Endothelial cell (in vitro differentiated cells): ENCODE data around the gene ANKRD16. TPM values are rescaled to one million over a fixed set of nuclear protein-coding genes. Genes with fewer than 3 reads are reported as not detected.
A peak's percentile ranks its signal among the peaks of the same experiment; 100 is the strongest.

ENCODE experiments used
- DNase-seq: peaks from one replicate; pipeline ENCODE4 v3.0.0; 2021; ENCODE audit warnings: low spot score
- H3K27ac Mint-ChIP-seq: one replicate; pipeline ENCODE4 v1.8.0; 2021; ENCODE audit warnings: mixed read lengths, inconsistent platforms; ENCODE audit not compliant: unreplicated experiment
- H3K27me3 Mint-ChIP-seq: one replicate; pipeline ENCODE4 v1.8.0; 2021; ENCODE audit warnings: mild to moderate bottlenecking, moderate library complexity, mixed read lengths, inconsistent platforms; ENCODE audit not compliant: unreplicated experiment
- H3K36me3 Mint-ChIP-seq: one replicate; pipeline ENCODE4 v1.8.0; 2021; ENCODE audit warnings: mild to moderate bottlenecking, low read depth, mixed read lengths, inconsistent platforms; ENCODE audit not compliant: unreplicated experiment
- H3K4me1 Mint-ChIP-seq: one replicate; pipeline ENCODE4 v1.8.0; 2021; ENCODE audit warnings: mild to moderate bottlenecking, mixed read lengths, inconsistent platforms; ENCODE audit not compliant: unreplicated experiment
- H3K4me3 Mint-ChIP-seq: one replicate; pipeline ENCODE4 v1.8.0; 2021; ENCODE audit warnings: mild to moderate bottlenecking, mixed read lengths, inconsistent platforms; ENCODE audit not compliant: unreplicated experiment
- H3K9me3 Mint-ChIP-seq: one replicate; pipeline ENCODE4 v1.8.0; 2021; ENCODE audit warnings: mixed read lengths, inconsistent platforms; ENCODE audit not compliant: unreplicated experiment
- total RNA-seq: library from RNA; stranded (reverse); fragmentation: NEBNext Ultra II Directional; extraction: Animal tissue kit (Norgen Biotek cat#: 25700); gene quantifications from one replicate; pipeline ENCODE4 v1.2.1, GENCODE V29; 2021; ENCODE audit not compliant: unreplicated experiment
- TF ChIP-seq, protein P1 (sequence below): fragments of 200-600 bp; sonication (generic); IDR thresholded peaks from one replicate; pipeline ENCODE4 v1.5.0; 2021; ENCODE audit warnings: antibody characterized with exemption; ENCODE audit not compliant: unreplicated experiment

Gene ANKRD16
- total RNA-seq, 1 donor from 2014 or later, result 6.6 TPM

DNA sequence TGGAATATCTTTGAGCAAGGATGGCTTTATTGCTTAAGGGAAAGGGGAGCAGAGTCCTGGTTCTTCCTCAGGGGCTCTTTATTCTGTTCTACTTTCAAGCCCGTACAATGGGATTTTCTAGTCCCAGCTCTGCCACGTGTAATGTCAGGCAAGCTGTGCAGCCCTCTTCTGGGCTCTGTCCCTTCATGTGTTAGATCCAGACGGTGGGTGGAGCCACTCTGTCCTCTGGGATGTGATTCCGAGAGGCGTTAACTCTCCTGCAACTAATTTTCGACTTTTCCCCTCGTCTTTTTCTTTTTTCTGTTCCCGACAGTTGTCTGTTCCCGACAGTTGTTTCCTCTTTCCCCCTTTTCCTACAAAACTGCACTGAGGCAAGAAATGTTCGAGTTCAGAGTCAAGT is 35.2 kb upstream of the ANKRD16 start:
- peaks cover 52% of the 10 kb centered on the region for H3K36me3 Mint-ChIP-seq
- TF ChIP-seq, protein P1, sequence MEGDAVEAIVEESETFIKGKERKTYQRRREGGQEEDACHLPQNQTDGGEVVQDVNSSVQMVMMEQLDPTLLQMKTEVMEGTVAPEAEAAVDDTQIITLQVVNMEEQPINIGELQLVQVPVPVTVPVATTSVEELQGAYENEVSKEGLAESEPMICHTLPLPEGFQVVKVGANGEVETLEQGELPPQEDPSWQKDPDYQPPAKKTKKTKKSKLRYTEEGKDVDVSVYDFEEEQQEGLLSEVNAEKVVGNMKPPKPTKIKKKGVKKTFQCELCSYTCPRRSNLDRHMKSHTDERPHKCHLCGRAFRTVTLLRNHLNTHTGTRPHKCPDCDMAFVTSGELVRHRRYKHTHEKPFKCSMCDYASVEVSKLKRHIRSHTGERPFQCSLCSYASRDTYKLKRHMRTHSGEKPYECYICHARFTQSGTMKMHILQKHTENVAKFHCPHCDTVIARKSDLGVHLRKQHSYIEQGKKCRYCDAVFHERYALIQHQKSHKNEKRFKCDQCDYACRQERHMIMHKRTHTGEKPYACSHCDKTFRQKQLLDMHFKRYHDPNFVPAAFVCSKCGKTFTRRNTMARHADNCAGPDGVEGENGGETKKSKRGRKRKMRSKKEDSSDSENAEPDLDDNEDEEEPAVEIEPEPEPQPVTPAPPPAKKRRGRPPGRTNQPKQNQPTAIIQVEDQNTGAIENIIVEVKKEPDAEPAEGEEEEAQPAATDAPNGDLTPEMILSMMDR, result no peak

DNA sequence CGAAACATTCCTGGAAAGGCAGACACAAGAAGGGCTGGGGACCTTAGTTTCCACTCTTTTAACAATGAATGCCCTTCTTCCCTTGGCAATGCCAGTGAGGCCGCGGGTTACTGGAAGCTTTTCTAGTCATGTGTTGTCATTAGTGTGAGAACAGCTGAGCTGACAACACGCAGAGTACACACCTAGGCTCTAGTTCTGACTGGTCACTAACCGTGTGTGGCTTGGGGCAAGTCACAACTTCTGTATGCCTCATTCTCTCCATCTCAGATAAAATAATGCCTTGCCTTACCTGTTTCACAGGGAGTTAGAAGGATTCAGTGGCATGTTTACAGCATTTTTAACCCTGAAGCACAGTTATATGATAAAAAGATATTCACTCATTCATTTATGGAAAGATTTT is 32.1 kb upstream of the ANKRD16 start:
- Mint-ChIP-seq H3K27ac (no peak overlapping the region), H3K9me3 (no peaks in the 10 kb centered on the region), H3K4me1 (no peaks in the 10 kb centered on the region), H3K4me3 (no peak overlapping the region), H3K36me3 (peaks cover 63% of the 10 kb centered on the region), H3K27me3 (no peaks in the 10 kb centered on the region)
- no peak for DNase-seq
- TF ChIP-seq, protein P1, result no peak

More for the DNA sequence above, 35.2 kb upstream of the ANKRD16 start:
- H3K9me3 Mint-ChIP-seq, result no peaks in the 10 kb centered on the region
- peak overlapping the region; percentile 62 for H3K27ac Mint-ChIP-seq
- H3K4me1 Mint-ChIP-seq, result no peaks in the 10 kb centered on the region
- no peak for DNase-seq
- H3K4me3 Mint-ChIP-seq, result peak overlapping the region; percentile 78
- H3K27me3 Mint-ChIP-seq, result peaks cover 2% of the 10 kb centered on the region

DNA sequence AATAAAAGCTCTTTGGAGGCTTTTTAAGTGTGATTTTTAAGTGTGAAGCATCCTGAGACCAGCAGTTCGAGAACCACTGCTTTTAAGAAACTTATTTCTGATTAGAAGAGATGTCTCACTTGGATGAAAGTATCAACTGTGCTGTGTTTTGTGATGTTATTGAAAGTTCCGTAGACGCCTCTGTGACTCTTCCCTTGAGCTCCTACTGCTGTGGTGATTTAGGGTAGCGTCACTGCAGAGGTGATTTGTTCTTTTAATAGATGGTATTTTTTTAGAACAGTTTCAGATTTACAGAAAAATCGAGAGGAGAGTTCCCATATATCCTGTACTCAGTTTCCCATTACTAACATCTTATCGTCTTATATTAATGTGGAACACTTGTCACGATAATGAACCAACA is 29.9 kb upstream of the ANKRD16 start:
- DNase-seq, result no peak
- Mint-ChIP-seq H3K36me3 (peaks cover 74% of the 10 kb centered on the region), H3K4me1 (no peaks in the 10 kb centered on the region), H3K4me3 (no peak overlapping the region), H3K27me3 (peaks cover 2% of the 10 kb centered on the region), H3K27ac (no peak overlapping the region), H3K9me3 (no peaks in the 10 kb centered on the region)
- TF ChIP-seq, protein P1, result no peak

- H3K27me3 Mint-ChIP-seq, result peaks cover 2% of the 10 kb centered on the region
- no peak for DNase-seq
- H3K4me3 Mint-ChIP-seq, result no peak overlapping the region
- H3K9me3 Mint-ChIP-seq, result no peaks in the 10 kb centered on the region
- TF ChIP-seq, protein P1, result no peak
- H3K27ac Mint-ChIP-seq, result no peak overlapping the region
- H3K36me3 Mint-ChIP-seq, result peaks cover 72% of the 10 kb centered on the region
- no peaks in the 10 kb centered on the region for H3K4me1 Mint-ChIP-seq
These were observed 29.1 kb upstream of the ANKRD16 start for GRCh38 chr10:5918763-5919162.

DNA sequence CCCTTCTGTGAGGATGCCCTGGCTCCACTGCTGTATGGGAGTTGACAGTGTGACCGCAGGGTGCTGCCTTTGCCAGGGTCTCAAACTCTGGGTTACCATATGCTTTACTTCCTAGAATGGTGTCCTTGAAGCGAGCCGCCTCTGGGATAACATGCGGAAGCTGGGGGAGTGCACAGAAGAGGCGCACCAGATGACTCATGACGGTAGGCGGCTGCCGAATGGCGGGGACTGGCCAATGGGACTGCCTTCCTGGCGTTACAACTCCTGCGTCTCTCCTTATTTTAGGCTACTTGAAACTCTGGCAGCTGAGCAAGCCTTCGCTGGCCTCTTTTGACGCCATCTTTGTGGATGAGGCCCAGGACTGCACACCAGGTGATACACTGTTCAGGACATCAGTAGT is 27.6 kb upstream of the ANKRD16 start:
- H3K4me3 Mint-ChIP-seq, result no peak overlapping the region
- no peaks in the 10 kb centered on the region for H3K9me3 Mint-ChIP-seq
- no peak overlapping the region for H3K27ac Mint-ChIP-seq
- TF ChIP-seq, protein P1, result no peak
- H3K27me3 Mint-ChIP-seq, result peaks cover 2% of the 10 kb centered on the region
- no peaks in the 10 kb centered on the region for H3K4me1 Mint-ChIP-seq
- peaks cover 74% of the 10 kb centered on the region for H3K36me3 Mint-ChIP-seq
- no peak for DNase-seq
